SK-N-SH treated with all-trans-retinoic acid at 6 μM for 48 hours (cell line): Measurements from ENCODE around the gene TTC21B.

Experiments
- ATAC-seq: fragments of 200-7000 bp; cut with Tn5 transposase; 3 replicates; pipeline ENCODE4 v1.9.1; 2020; ENCODE audit warnings: mild to moderate bottlenecking, moderate library complexity
- ARNTL ChIP-seq: fragments of 450-650 bp; formaldehyde crosslinking; IDR thresholded peaks from 2 replicates; pipeline ENCODE4 v1.5.0; 2020; ENCODE audit warnings: low read depth, mild to moderate bottlenecking, moderate library complexity, borderline replicate concordance
- BACH2 ChIP-seq: fragments of 250-450 bp; sonication (Bioruptor Pico); IDR thresholded peaks from 2 replicates; pipeline ENCODE4 v1.9.0; 2021; ENCODE audit warnings: mild to moderate bottlenecking, borderline replicate concordance
- CSDC2 ChIP-seq: fragments of 250-450 bp; sonication (Bioruptor Pico); IDR thresholded peaks from 2 replicates; pipeline ENCODE4 v1.5.0; 2020; ENCODE audit warnings: mild to moderate bottlenecking, moderate library complexity
- ESRRG ChIP-seq: fragments of 250-450 bp; sonication (Bioruptor Pico); IDR thresholded peaks from 2 replicates; pipeline ENCODE4 v1.6.1; 2021; ENCODE audit warnings: mild to moderate bottlenecking
- GLIS3 ChIP-seq: fragments of 250-450 bp; sonication (Bioruptor Pico); IDR thresholded peaks from 2 replicates; pipeline ENCODE4 v1.5.0; 2020; ENCODE audit warnings: mild to moderate bottlenecking, moderate library complexity
- ISL1 ChIP-seq: fragments of 250-450 bp; sonication (Bioruptor Pico); IDR thresholded peaks from 2 replicates; pipeline ENCODE4 v2.1.2; 2022; ENCODE audit warnings: mild to moderate bottlenecking, moderate library complexity
- OSR1 ChIP-seq: fragments of 250-450 bp; sonication (Bioruptor Pico); IDR thresholded peaks from 2 replicates; pipeline ENCODE4 v1.8.0; 2022; ENCODE audit warnings: moderate library complexity, mild to moderate bottlenecking, inconsistent platforms
- PPARA ChIP-seq: fragments of 250-450 bp; sonication (Bioruptor Pico); IDR thresholded peaks from 2 replicates; pipeline ENCODE4 v1.5.0; 2020; ENCODE audit warnings: mild to moderate bottlenecking, borderline replicate concordance
- SNAI2 ChIP-seq: fragments of 250-450 bp; sonication (Bioruptor Pico); IDR thresholded peaks from 2 replicates; pipeline ENCODE4 v1.5.0; 2020; ENCODE audit warnings: mild to moderate bottlenecking, moderate library complexity
- TCF4 ChIP-seq: fragments of 250-450 bp; sonication (Bioruptor Pico); IDR thresholded peaks from 2 replicates; pipeline ENCODE4 v1.8.0; 2021; ENCODE audit warnings: mild to moderate bottlenecking, moderate library complexity, borderline replicate concordance
- TOX ChIP-seq: fragments of 250-450 bp; sonication (Bioruptor Pico); IDR thresholded peaks from 2 replicates; pipeline ENCODE4 v1.8.0; 2021; ENCODE audit warnings: mild to moderate bottlenecking, moderate library complexity, borderline replicate concordance
- ZC3H10 ChIP-seq: fragments of 250-450 bp; sonication (Bioruptor Pico); IDR thresholded peaks from 2 replicates; pipeline ENCODE4 v1.5.1; 2021; ENCODE audit warnings: mild to moderate bottlenecking, moderate library complexity
- ZFP30 ChIP-seq: fragments of 450-650 bp; formaldehyde crosslinking; IDR thresholded peaks from 2 replicates; pipeline ENCODE4 v1.5.0; 2022; ENCODE audit warnings: mild to moderate bottlenecking, moderate library complexity
- ZNF565 ChIP-seq: fragments of 450-650 bp; formaldehyde crosslinking; conservative IDR thresholded peaks from 2 replicates; pipeline ENCODE4 v1.5.0; 2020; ENCODE audit warnings: low read depth, mild to moderate bottlenecking, moderate library complexity
- ZNF70 ChIP-seq: fragments of 450-650 bp; formaldehyde crosslinking; IDR thresholded peaks from 2 replicates; pipeline ENCODE4 v1.5.0; 2020; ENCODE audit warnings: mild to moderate bottlenecking, moderate library complexity
- ZNF8 ChIP-seq: fragments of 450-650 bp; formaldehyde crosslinking; IDR thresholded peaks from 2 replicates; pipeline ENCODE4 v1.5.0; 2020; ENCODE audit warnings: mild to moderate bottlenecking, moderate library complexity
- TF ChIP-seq, protein P1 (sequence below): fragments of 250-450 bp; sonication (Bioruptor Pico); IDR thresholded peaks from 2 replicates; pipeline ENCODE4 v1.8.0; 2021; ENCODE audit warnings: low read depth, mild to moderate bottlenecking, moderate library complexity, borderline replicate concordance
- TF ChIP-seq, protein P2 (sequence below): fragments of 250-450 bp; sonication (Bioruptor Pico); IDR thresholded peaks from 2 replicates; pipeline ENCODE4 v1.5.0; 2020; ENCODE audit warnings: mild to moderate bottlenecking, moderate library complexity
- TF ChIP-seq, protein P3 (sequence below): fragments of 250-450 bp; sonication (Bioruptor Pico); IDR thresholded peaks from 2 replicates; pipeline ENCODE4 v1.5.1; 2021; ENCODE audit warnings: mild to moderate bottlenecking, moderate library complexity
- TF ChIP-seq, protein P4 (sequence below): fragments of 250-450 bp; sonication (Bioruptor Pico); IDR thresholded peaks from 2 replicates; pipeline ENCODE4 v1.5.1; 2020; ENCODE audit warnings: low read depth, mild to moderate bottlenecking, moderate library complexity
- TF ChIP-seq, protein P5 (sequence below): fragments of 250-450 bp; sonication (Bioruptor Pico); IDR thresholded peaks from 2 replicates; pipeline ENCODE4 v1.8.0; 2020; ENCODE audit warnings: mild to moderate bottlenecking, moderate library complexity, borderline replicate concordance

Gene TTC21B

DNA sequence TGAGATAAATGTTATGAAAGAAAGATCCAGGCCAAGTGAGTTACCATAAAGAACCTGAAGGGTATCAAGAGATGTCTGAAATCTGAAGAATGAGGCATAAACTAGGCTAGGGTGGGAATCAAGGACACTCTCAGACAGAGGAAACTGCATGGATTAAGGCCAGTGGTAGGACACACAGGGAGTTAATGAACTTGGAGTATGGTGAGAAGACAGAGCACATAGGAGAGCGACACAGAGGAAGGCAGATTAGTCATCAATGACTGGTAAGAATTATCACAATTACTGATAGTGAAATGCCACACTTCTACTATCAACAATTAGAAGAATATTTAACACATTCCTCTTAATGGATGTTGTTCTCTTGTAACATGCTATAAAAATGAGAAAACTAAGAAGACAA is 76.9 kb downstream of the TTC21B start:
- TF ChIP-seq CSDC2 (CRISPR knock-in tag) (no peak), ESRRG (CRISPR knock-in tag) (no peak), TOX (CRISPR knock-in tag) (no peak), PPARA (CRISPR knock-in tag) (no peak), ZC3H10 (CRISPR knock-in tag) (no peak)
- no peak for ATAC-seq

DNA sequence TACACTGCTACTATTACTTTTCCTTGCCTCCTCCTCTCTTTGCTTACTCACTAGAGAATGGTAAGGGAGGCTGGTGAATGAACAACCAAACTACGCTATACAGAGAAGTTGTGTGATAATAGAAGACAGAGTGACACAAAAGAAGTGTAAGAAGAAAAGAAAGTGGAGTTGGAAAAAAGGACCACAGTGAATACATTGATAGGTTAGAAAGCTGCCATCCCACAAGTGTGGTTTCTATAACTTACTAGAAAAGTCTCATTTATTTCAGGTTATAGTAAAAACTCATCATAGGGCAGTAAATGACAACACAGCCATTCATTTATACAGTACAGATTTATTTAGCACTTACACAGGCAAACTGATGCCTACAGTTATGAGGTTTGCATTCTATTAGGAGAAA is 77.3 kb downstream of the TTC21B start:
- no peak for TF ChIP-seq TOX (CRISPR knock-in tag)
- TF ChIP-seq BACH2 (CRISPR knock-in tag), result no peak
- TF ChIP-seq ISL1, result no peak
- TF ChIP-seq, protein P1, sequence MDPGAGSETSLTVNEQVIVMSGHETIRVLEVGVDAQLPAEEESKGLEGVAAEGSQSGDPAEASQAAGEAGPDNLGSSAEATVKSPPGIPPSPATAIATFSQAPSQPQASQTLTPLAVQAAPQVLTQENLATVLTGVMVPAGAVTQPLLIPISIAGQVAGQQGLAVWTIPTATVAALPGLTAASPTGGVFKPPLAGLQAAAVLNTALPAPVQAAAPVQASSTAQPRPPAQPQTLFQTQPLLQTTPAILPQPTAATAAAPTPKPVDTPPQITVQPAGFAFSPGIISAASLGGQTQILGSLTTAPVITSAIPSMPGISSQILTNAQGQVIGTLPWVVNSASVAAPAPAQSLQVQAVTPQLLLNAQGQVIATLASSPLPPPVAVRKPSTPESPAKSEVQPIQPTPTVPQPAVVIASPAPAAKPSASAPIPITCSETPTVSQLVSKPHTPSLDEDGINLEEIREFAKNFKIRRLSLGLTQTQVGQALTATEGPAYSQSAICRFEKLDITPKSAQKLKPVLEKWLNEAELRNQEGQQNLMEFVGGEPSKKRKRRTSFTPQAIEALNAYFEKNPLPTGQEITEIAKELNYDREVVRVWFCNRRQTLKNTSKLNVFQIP (CRISPR knock-in tag), result no peak
- TF ChIP-seq, protein P2, sequence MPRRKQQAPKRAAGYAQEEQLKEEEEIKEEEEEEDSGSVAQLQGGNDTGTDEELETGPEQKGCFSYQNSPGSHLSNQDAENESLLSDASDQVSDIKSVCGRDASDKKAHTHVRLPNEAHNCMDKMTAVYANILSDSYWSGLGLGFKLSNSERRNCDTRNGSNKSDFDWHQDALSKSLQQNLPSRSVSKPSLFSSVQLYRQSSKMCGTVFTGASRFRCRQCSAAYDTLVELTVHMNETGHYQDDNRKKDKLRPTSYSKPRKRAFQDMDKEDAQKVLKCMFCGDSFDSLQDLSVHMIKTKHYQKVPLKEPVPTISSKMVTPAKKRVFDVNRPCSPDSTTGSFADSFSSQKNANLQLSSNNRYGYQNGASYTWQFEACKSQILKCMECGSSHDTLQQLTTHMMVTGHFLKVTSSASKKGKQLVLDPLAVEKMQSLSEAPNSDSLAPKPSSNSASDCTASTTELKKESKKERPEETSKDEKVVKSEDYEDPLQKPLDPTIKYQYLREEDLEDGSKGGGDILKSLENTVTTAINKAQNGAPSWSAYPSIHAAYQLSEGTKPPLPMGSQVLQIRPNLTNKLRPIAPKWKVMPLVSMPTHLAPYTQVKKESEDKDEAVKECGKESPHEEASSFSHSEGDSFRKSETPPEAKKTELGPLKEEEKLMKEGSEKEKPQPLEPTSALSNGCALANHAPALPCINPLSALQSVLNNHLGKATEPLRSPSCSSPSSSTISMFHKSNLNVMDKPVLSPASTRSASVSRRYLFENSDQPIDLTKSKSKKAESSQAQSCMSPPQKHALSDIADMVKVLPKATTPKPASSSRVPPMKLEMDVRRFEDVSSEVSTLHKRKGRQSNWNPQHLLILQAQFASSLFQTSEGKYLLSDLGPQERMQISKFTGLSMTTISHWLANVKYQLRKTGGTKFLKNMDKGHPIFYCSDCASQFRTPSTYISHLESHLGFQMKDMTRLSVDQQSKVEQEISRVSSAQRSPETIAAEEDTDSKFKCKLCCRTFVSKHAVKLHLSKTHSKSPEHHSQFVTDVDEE (CRISPR knock-in tag), result no peak
- no peak for ATAC-seq

DNA sequence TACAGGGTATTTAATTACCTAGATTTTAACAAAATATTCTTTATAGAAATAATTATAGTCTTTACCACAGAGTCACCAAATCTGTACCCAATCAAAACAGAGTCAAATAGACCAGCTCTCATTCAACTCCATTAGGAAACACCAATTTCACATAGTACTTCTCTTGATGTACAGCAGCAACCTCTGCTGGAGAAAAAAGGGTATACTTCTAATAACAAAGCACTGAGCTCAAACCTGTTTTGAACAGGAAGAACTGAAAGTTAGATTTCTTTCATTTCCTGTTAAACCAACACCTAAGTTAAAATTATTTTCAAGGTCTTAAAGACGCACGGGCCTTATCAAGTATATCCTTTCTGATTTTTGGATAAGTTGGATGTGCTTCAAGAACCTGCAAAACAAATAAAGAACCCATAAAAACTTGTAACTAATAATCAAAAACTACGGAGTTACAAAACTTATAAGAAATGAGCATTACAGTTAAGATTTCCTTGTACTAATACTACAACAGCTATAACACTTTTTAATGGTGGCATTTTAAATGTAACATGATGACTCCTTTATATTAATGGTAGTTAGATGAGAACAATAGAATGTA is 79.0 kb downstream of the TTC21B start:
- TF ChIP-seq, protein P3, sequence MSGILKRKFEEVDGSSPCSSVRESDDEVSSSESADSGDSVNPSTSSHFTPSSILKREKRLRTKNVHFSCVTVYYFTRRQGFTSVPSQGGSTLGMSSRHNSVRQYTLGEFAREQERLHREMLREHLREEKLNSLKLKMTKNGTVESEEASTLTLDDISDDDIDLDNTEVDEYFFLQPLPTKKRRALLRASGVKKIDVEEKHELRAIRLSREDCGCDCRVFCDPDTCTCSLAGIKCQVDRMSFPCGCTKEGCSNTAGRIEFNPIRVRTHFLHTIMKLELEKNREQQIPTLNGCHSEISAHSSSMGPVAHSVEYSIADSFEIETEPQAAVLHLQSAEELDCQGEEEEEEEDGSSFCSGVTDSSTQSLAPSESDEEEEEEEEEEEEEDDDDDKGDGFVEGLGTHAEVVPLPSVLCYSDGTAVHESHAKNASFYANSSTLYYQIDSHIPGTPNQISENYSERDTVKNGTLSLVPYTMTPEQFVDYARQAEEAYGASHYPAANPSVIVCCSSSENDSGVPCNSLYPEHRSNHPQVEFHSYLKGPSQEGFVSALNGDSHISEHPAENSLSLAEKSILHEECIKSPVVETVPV (CRISPR knock-in tag), result no peak
- TF ChIP-seq ZNF565 (CRISPR knock-in tag), result no peak
- TF ChIP-seq ESRRG (CRISPR knock-in tag), result no peak
- no peak for TF ChIP-seq SNAI2 (CRISPR knock-in tag)
- TF ChIP-seq, protein P4, sequence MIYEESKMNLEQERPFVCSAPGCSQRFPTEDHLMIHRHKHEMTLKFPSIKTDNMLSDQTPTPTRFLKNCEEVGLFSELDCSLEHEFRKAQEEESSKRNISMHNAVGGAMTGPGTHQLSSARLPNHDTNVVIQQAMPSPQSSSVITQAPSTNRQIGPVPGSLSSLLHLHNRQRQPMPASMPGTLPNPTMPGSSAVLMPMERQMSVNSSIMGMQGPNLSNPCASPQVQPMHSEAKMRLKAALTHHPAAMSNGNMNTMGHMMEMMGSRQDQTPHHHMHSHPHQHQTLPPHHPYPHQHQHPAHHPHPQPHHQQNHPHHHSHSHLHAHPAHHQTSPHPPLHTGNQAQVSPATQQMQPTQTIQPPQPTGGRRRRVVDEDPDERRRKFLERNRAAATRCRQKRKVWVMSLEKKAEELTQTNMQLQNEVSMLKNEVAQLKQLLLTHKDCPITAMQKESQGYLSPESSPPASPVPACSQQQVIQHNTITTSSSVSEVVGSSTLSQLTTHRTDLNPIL (CRISPR knock-in tag), result no peak
- no peak for TF ChIP-seq TCF4 (CRISPR knock-in tag)
- no peak for TF ChIP-seq CSDC2 (CRISPR knock-in tag)
- no peak for TF ChIP-seq ZNF8
- TF ChIP-seq, protein P2 (CRISPR knock-in tag), result no peak
- TF ChIP-seq ZNF70, result no peak
- no peak for TF ChIP-seq BACH2 (CRISPR knock-in tag)
- TF ChIP-seq ARNTL (CRISPR knock-in tag), result no peak
- TF ChIP-seq PPARA (CRISPR knock-in tag), result no peak
- TF ChIP-seq ZFP30, result no peak
- TF ChIP-seq GLIS3 (CRISPR knock-in tag), result no peak
- TF ChIP-seq OSR1 (CRISPR knock-in tag), result no peak
- TF ChIP-seq TOX (CRISPR knock-in tag), result no peak
- TF ChIP-seq, protein P5, sequence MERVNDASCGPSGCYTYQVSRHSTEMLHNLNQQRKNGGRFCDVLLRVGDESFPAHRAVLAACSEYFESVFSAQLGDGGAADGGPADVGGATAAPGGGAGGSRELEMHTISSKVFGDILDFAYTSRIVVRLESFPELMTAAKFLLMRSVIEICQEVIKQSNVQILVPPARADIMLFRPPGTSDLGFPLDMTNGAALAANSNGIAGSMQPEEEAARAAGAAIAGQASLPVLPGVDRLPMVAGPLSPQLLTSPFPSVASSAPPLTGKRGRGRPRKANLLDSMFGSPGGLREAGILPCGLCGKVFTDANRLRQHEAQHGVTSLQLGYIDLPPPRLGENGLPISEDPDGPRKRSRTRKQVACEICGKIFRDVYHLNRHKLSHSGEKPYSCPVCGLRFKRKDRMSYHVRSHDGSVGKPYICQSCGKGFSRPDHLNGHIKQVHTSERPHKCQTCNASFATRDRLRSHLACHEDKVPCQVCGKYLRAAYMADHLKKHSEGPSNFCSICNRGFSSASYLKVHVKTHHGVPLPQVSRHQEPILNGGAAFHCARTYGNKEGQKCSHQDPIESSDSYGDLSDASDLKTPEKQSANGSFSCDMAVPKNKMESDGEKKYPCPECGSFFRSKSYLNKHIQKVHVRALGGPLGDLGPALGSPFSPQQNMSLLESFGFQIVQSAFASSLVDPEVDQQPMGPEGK, result no peak
- no peak for TF ChIP-seq ZC3H10 (CRISPR knock-in tag)
- no peak for TF ChIP-seq ISL1
- ATAC-seq, result peak; percentile 94
